Kidney tubule cell (primary cell): ENCODE data around the gene GALE.

ENCODE experiments used
- DNase-seq: peaks from one replicate; pipeline ENCODE4 v3.0.0-alpha.2; 2018; ENCODE audit warnings: low spot score

GALE gene

DNA sequence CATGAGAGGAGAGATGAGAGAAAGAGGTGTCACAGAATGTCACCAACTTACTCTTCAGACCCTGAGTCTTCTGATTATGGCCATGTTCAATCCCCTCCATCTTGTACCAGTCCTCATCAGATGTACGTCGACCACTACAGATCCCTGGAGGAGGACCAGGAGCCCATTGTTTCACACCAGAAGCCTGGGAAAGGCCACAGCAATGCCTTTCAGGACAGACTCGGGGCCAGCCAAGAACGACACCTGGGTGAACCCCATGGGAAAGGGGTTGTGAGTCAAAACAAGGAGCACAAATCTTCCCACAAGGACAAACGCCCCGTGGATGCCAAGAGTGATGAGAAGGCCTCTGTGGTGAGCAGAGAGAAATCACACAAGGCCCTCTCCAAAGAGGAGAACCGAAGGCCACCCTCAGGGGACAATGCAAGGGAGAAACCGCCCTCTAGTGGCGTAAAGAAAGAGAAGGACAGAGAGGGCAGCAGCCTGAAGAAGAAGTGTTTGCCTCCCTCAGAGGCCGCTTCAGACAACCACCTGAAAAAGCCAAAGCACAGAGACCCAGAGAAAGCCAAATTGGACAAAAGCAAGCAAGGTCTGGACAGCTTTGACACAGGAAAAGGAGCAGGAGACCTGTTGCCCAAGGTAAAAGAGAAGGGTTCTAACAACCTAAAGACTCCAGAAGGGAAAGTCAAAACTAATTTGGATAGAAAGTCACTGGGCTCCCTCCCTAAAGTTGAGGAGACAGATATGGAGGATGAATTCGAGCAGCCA, 49.3 kb downstream of the GALE start:
- peak; percentile 67 for DNase-seq

DNA sequence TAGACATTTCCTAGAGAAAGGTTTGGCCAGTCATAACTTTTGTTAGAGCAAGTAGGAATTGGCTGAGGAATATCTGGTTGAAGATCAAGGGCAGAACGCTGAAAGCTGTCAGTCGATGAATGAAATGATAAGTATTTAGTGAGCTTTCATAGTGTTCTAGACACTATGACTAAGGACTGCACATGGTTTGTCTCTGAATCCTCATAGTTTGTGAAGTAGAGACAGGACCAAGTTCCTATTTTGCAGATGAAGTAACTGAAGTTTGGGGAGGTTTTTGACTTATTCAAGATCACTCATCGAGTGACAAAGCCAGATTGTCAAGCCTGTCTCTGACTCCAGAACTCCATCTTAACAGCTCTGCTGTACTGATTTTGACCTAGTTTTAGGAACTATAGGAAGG, 52.5 kb downstream of the GALE start:
- DNase-seq = no peak
